Suppressor macrophage treated with lipopolysaccharide for 4 hours (primary cell): ENCODE results near the gene SIT1.

Source experiments
- DNase-seq: peaks from one replicate; pipeline ENCODE4 v3.0.0-alpha.2; 2020

The SIT1 gene

GRCh38 chr9:35682051-35682450 lies 31.3 kb upstream of the SIT1 start:
- DNase-seq: no peak

- no peak for DNase-seq
These were observed 30.7 kb upstream of the SIT1 start for GRCh38 chr9:35681341-35682002.

- DNase-seq: no peak
These were observed 29.8 kb upstream of the SIT1 start for GRCh38 chr9:35680331-35681105.

GRCh38 chr9:35679766-35680330 lies 29.1 kb upstream of the SIT1 start:
- no peak for DNase-seq

GRCh38 chr9:35679091-35679490 lies 28.4 kb upstream of the SIT1 start:
- no peak for DNase-seq

GRCh38 chr9:35675732-35676392 lies 25.1 kb upstream of the SIT1 start:
- DNase-seq: peak; percentile 19

- DNase-seq: no peak
These were observed 24.5 kb upstream of the SIT1 start for GRCh38 chr9:35675204-35675603.

- DNase-seq: no peak
These were observed 23.3 kb upstream of the SIT1 start for GRCh38 chr9:35674025-35674361.

GRCh38 chr9:35673132-35674024 lies 22.6 kb upstream of the SIT1 start, which contains the start of gene CA9:
CA9 (plus strand) TSS chr9:35673928; CDS start chr9:35673960, 32 bp downstream.
- DNase-seq: no peak

GRCh38 chr9:35669331-35670145 lies 18.8 kb upstream of the SIT1 start:
- DNase-seq: no peak

- DNase-seq: no peak
These were observed 17.2 kb upstream of the SIT1 start for GRCh38 chr9:35667939-35668338.

GRCh38 chr9:35666549-35666948 lies 15.8 kb upstream of the SIT1 start:
- no peak for DNase-seq

- no peak for DNase-seq
These were observed 15.3 kb upstream of the SIT1 start for GRCh38 chr9:35666045-35666444.

- DNase-seq: no peak
These were observed 14.7 kb upstream of the SIT1 start for GRCh38 chr9:35665471-35665818.

GRCh38 chr9:35664531-35665470 lies 14.1 kb upstream of the SIT1 start, which contains the start of gene ARHGEF39:
ARHGEF39 (minus strand) TSS chr9:35665195; CDS start chr9:35665169, 26 bp downstream.
- DNase-seq: peak; percentile 88

GRCh38 chr9:35662437-35662836 lies 11.7 kb upstream of the SIT1 start:
- no peak for DNase-seq

GRCh38 chr9:35661756-35662350 lies 11.1 kb upstream of the SIT1 start:
- no peak for DNase-seq

GRCh38 chr9:35660966-35661415 lies 10.3 kb upstream of the SIT1 start:
- DNase-seq: no peak

- no peak for DNase-seq
These were observed 8.6 kb upstream of the SIT1 start for GRCh38 chr9:35659340-35659739.

- peak; percentile 35 for DNase-seq
These were observed 8.2 kb upstream of the SIT1 start for GRCh38 chr9:35658968-35659220.
